ENCODE data around the gene LCOR.
"Not testable (repeated sequence)": the region's sequence is repeated elsewhere in the genome, so short reads cannot be mapped to it uniquely, and the experiment has no call there.

The LCOR gene

GRCh38 chr10:96935810-96936209, 103.7 kb downstream of the LCOR start:
- no peak for DNase-seq (ENCODE audit: low read depth)

GRCh38 chr10:96943161-96943560, 111.1 kb downstream of the LCOR start:
- DNase-seq (ENCODE audit: low read depth): not testable (repeated sequence)

GRCh38 chr10:96947036-96947435, 114.9 kb downstream of the LCOR start:
- DNase-seq (ENCODE audit: low read depth): no peak

GRCh38 chr10:96949039-96949683, 117.1 kb downstream of the LCOR start:
- no peak for DNase-seq (ENCODE audit: low read depth)

GRCh38 chr10:96951954-96952353, 119.9 kb downstream of the LCOR start:
- DNase-seq (ENCODE audit: low read depth): no peak

GRCh38 chr10:96955794-96956193, 123.7 kb downstream of the LCOR start:
- no peak for DNase-seq (ENCODE audit: low read depth)

- DNase-seq (ENCODE audit: low read depth): no peak
Observed at GRCh38 chr10:96958071-96958470, 126.0 kb downstream of the LCOR start.

- no peak for DNase-seq (ENCODE audit: low read depth)
Observed at GRCh38 chr10:96959733-96960132, 127.6 kb downstream of the LCOR start.

GRCh38 chr10:96960872-96961271, 128.8 kb downstream of the LCOR start:
- no peak for DNase-seq (ENCODE audit: low read depth)

- no peak for DNase-seq (ENCODE audit: low read depth)
Observed at GRCh38 chr10:96964131-96964530, 132.0 kb downstream of the LCOR start.

- DNase-seq (ENCODE audit: low read depth): no peak
Observed at GRCh38 chr10:96967847-96968246, 135.7 kb downstream of the LCOR start.

GRCh38 chr10:96968682-96969423, 136.8 kb downstream of the LCOR start:
- DNase-seq (ENCODE audit: low read depth): no peak

GRCh38 chr10:96971324-96971723, 139.2 kb downstream of the LCOR start:
- no peak for DNase-seq (ENCODE audit: low read depth)

- no peak for DNase-seq (ENCODE audit: low read depth)
Observed at GRCh38 chr10:96972264-96972663, 140.2 kb downstream of the LCOR start.

GRCh38 chr10:96973809-96974747, 142.0 kb downstream of the LCOR start:
- no peak for DNase-seq (ENCODE audit: low read depth)

- no peak for DNase-seq (ENCODE audit: low read depth)
Observed at GRCh38 chr10:96975136-96975535, 143.0 kb downstream of the LCOR start.

GRCh38 chr10:96978621-96979154, 146.6 kb downstream of the LCOR start:
- no peak for DNase-seq (ENCODE audit: low read depth)

- no peak for DNase-seq (ENCODE audit: low read depth)
Observed at GRCh38 chr10:96982149-96982930, 150.2 kb downstream of the LCOR start.

GRCh38 chr10:96984541-96985131, 152.5 kb downstream of the LCOR start:
- no peak for DNase-seq (ENCODE audit: low read depth)

GRCh38 chr10:96986200-96986856, 154.2 kb downstream of the LCOR start:
- no peak for DNase-seq (ENCODE audit: low read depth)
